Measurements from ENCODE around the gene MS4A10.

- no peak for TF ChIP-seq CTCF (IDR thresholded peaks at IDR 0.05)
- no peak for TF ChIP-seq POLR2A (IDR thresholded peaks at IDR 0.05)
These were observed 2.6 kb upstream of the MS4A10 start for GRCh38 chr11:60782393-60783140.
